Thyroid gland (tissue), 4 donors: Measurements from ENCODE around the gene ZFAND3.

Source experiments
- CTCF ChIP-seq, 6 experiments: fragments of 200-600 bp in 3 of 6; fragments of 450-650 bp in 3 of 6; sonication (generic) in 3 of 6; IDR thresholded peaks; one replicate each; pipeline ENCODE4 v1.5.1; 2016 to 2019; ENCODE audit warnings: antibody characterized with exemption in 6 of 6, mild to moderate bottlenecking in 2 of 6, inconsistent platforms in 1 of 6, moderate library complexity in 1 of 6
- POLR2A ChIP-seq, 2 donors: fragments of 450-650 bp; IDR thresholded peaks; one replicate each; pipeline ENCODE4 v1.6.1; 2017; ENCODE audit warnings: antibody characterized with exemption in 2 of 2, mild to moderate bottlenecking in 2 of 2, moderate library complexity in 1 of 2

GRCh38 chr6:38057994-38058393 is 238.5 kb downstream of the ZFAND3 start:
- TF ChIP-seq CTCF (IDR thresholded peaks at IDR 0.05) (no peak), POLR2A (IDR thresholded peaks at IDR 0.05) (no peak)
